H9 (cell line): Measurements from ENCODE around the gene GRB7. TPM values are rescaled to one million over a fixed set of nuclear protein-coding genes. Genes with fewer than 3 reads are reported as not detected.
A peak's percentile ranks its signal among the peaks of the same experiment; 100 is the strongest.

Experiments used
- DNase-seq: peaks from one replicate; pipeline ENCODE4 v3.0.0-alpha.2; 2017
- H2AFZ ChIP-seq: one replicate; pipeline ENCODE4 v1.6.1; 2013; ENCODE audit warnings: mild to moderate bottlenecking, low read length, control low read depth, moderate library complexity
- H2AK5ac ChIP-seq: 2 replicates; pipeline ENCODE4 v1.6.1; 2013; ENCODE audit warnings: low read length, control low read depth, mixed read lengths; ENCODE audit not compliant: insufficient read length
- H2BK120ac ChIP-seq: one replicate; pipeline ENCODE4 v1.6.1; 2013; ENCODE audit warnings: low read depth, mild to moderate bottlenecking, low read length, control low read depth, inconsistent platforms; ENCODE audit not compliant: poor library complexity, severe bottlenecking
- H2BK12ac ChIP-seq: 2 replicates; pipeline ENCODE4 v1.6.1; 2013; ENCODE audit warnings: low read length, control low read depth, mixed read lengths, low read depth; ENCODE audit not compliant: insufficient read length
- H2BK15ac ChIP-seq: 2 replicates; pipeline ENCODE4 v1.6.1; 2013; ENCODE audit warnings: low read depth, low read length, control low read depth
- H2BK20ac ChIP-seq: one replicate; pipeline ENCODE4 v1.6.1; 2013; ENCODE audit warnings: low read depth, mild to moderate bottlenecking, low read length, control low read depth, inconsistent platforms; ENCODE audit not compliant: poor library complexity, severe bottlenecking
- H2BK5ac ChIP-seq: 2 replicates; pipeline ENCODE4 v1.6.1; 2013; ENCODE audit warnings: low read length, control low read depth, mixed read lengths; ENCODE audit not compliant: insufficient read length
- H3K14ac ChIP-seq: 2 replicates; pipeline ENCODE4 v1.6.1; 2013; ENCODE audit warnings: low read length, control low read depth; ENCODE audit not compliant: insufficient read depth
- H3K18ac ChIP-seq: 2 replicates; pipeline ENCODE4 v1.6.1; 2013; ENCODE audit warnings: low read depth, mild to moderate bottlenecking, mixed read lengths, low read length, control low read depth; ENCODE audit not compliant: insufficient read length
- H3K23ac ChIP-seq: 2 replicates; pipeline ENCODE4 v1.6.1; 2013; ENCODE audit warnings: low read length, control low read depth, mixed read lengths, low read depth; ENCODE audit not compliant: insufficient read length
- H3K23me2 ChIP-seq: 2 replicates; pipeline ENCODE4 v1.6.1; 2013; ENCODE audit warnings: low read depth, mild to moderate bottlenecking, mixed read lengths, low read length, control low read depth; ENCODE audit not compliant: insufficient read length, poor library complexity, severe bottlenecking
- H3K27ac ChIP-seq: 2 replicates; pipeline ENCODE4 v1.5.1; 2013; ENCODE audit warnings: low read length, control low read depth, mixed read lengths, low read depth; ENCODE audit not compliant: insufficient read length
- H3K27me3 ChIP-seq: 2 replicates; pipeline ENCODE4 v1.6.1; 2013; ENCODE audit warnings: low read length, control low read depth, inconsistent platforms; ENCODE audit not compliant: insufficient read depth
- H3K4ac ChIP-seq: 2 replicates; pipeline ENCODE4 v1.6.1; 2013; ENCODE audit warnings: low read depth, mild to moderate bottlenecking, control low read depth, inconsistent platforms, low read length, moderate library complexity
- H3K4me1 ChIP-seq: 2 replicates; pipeline ENCODE4 v1.6.1; 2013; ENCODE audit warnings: low read length, control low read depth, inconsistent platforms; ENCODE audit not compliant: insufficient read depth
- H3K4me2 ChIP-seq: 2 replicates; pipeline ENCODE4 v1.6.1; 2013; ENCODE audit warnings: low read length, control low read depth, mixed read lengths; ENCODE audit not compliant: insufficient read length, insufficient read depth
- H3K56ac ChIP-seq: 2 replicates; pipeline ENCODE4 v1.6.1; 2013; ENCODE audit warnings: low read depth, mild to moderate bottlenecking, mixed read lengths, low read length, control low read depth; ENCODE audit not compliant: insufficient read length
- H3K79me1 ChIP-seq: 2 replicates; pipeline ENCODE4 v1.6.1; 2013; ENCODE audit warnings: low read depth, mild to moderate bottlenecking, moderate library complexity, low read length, control low read depth, inconsistent platforms; ENCODE audit not compliant: insufficient read depth, poor library complexity, severe bottlenecking
- H3K79me2 ChIP-seq: 2 replicates; pipeline ENCODE4 v1.6.1; 2013; ENCODE audit warnings: low read length, control low read depth, inconsistent platforms; ENCODE audit not compliant: insufficient read depth
- H3K9ac ChIP-seq: 2 replicates; pipeline ENCODE4 v1.6.1; 2013; ENCODE audit warnings: low read length, control low read depth, mixed read lengths; ENCODE audit not compliant: insufficient read length; ENCODE audit errors: extremely low read depth
- H3K9me3 ChIP-seq: one replicate; pipeline ENCODE4 v1.6.1; 2013; ENCODE audit warnings: low read depth, low read length, inconsistent platforms; ENCODE audit not compliant: control insufficient read depth
- H3T11ph ChIP-seq: one replicate; pipeline ENCODE4 v1.6.1; 2013; ENCODE audit warnings: mild to moderate bottlenecking, low read length, control low read depth, inconsistent platforms
- H4K20me1 ChIP-seq: one replicate; pipeline ENCODE4 v1.6.1; 2013; ENCODE audit not compliant: control insufficient read depth, insufficient read length, insufficient read depth
- H4K5ac ChIP-seq: 2 replicates; pipeline ENCODE4 v1.6.1; 2013; ENCODE audit warnings: low read depth, mild to moderate bottlenecking, mixed read lengths, low read length, control low read depth; ENCODE audit not compliant: insufficient read length
- H4K8ac ChIP-seq: replicated peaks from 2 replicates; pipeline ENCODE4 v1.6.1; 2013; ENCODE audit warnings: low read length, control low read depth, mixed read lengths, low read depth; ENCODE audit not compliant: insufficient read length
- H4K91ac ChIP-seq: 2 replicates; pipeline ENCODE4 v1.6.1; 2013; ENCODE audit warnings: low read depth, mild to moderate bottlenecking, moderate library complexity, mixed read lengths, low read length, control low read depth; ENCODE audit not compliant: insufficient read length
- H3K27ac Mint-ChIP-seq, 3 experiments: 2 replicates in 2 of 3; 3 replicates in 1 of 3; pipeline ENCODE4 v1.8.0; 2020 to 2021; ENCODE audit warnings: mixed read lengths in 3 of 3, mild to moderate bottlenecking in 1 of 3, moderate library complexity in 1 of 3
- H3K27me3 Mint-ChIP-seq: 2 replicates; pipeline ENCODE4 v1.8.0; 2021; ENCODE audit warnings: low read depth, mild to moderate bottlenecking, moderate library complexity, mixed read lengths
- H3K36me3 Mint-ChIP-seq, 3 experiments: 2 replicates in 2 of 3; 3 replicates in 1 of 3; pipeline ENCODE4 v1.8.0; 2020 to 2021; ENCODE audit warnings: low read depth in 3 of 3, mixed read lengths in 3 of 3; ENCODE audit not compliant: insufficient read depth in 1 of 3
- H3K4me1 Mint-ChIP-seq, 2 experiments: 2 replicates each; pipeline ENCODE4 v1.8.0; 2020; ENCODE audit warnings: mixed read lengths in 2 of 2
- H3K4me3 Mint-ChIP-seq, 2 experiments: 2 replicates in 1 of 2; 3 replicates in 1 of 2; pipeline ENCODE4 v1.8.0; 2020 to 2021; ENCODE audit warnings: mild to moderate bottlenecking in 2 of 2, mixed read lengths in 2 of 2, moderate library complexity in 1 of 2
- H3K9me3 Mint-ChIP-seq, 2 experiments: 2 replicates in 1 of 2; 3 replicates in 1 of 2; pipeline ENCODE4 v1.8.0; 2020; ENCODE audit warnings: mild to moderate bottlenecking in 2 of 2, mixed read lengths in 2 of 2, moderate library complexity in 1 of 2
- CTCF ChIP-seq: fragments of 200-600 bp; sonication (generic); conservative IDR thresholded peaks from 3 replicates; pipeline ENCODE4 v1.8.0; 2021; ENCODE audit warnings: antibody characterized with exemption, mild to moderate bottlenecking
- WGBS: extraction: QIAGEN DNeasy Blood & Tissue Kit; methylation state at CpG from one replicate; pipeline ENCODE4 v1.1.7; 2013; ENCODE audit warnings: missing lambda C conversion rate, low lambda C conversion rate, mixed read lengths; ENCODE audit not compliant: insufficient read length; ENCODE audit errors: extremely low coverage; 5-methylcytosine and 5-hydroxymethylcytosine counted together
- total RNA-seq: library from RNA; stranded (reverse); gene quantifications from 2 replicates; pipeline ENCODE4 v1.2.1, GENCODE V29; 2021

GRB7 gene
- total RNA-seq, 1 experiment from 2014 or later, result 55.0 TPM

- H3K27me3 ChIP-seq, result no peaks in the 10 kb centered on the region
- H2AFZ ChIP-seq, result no peak overlapping the region
- no peak overlapping the region for H3K23ac ChIP-seq
- Mint-ChIP-seq H3K36me3 (peaks cover 2 to 4% (median 3%) of the 10 kb centered on the region in 3 experiments; a peak in 4 of 7 replicates), H3K9me3 (no peaks in the 10 kb centered on the region), H3K4me3 (no peak overlapping the region; a peak in 1 of 5 replicates), H3K4me1 (peaks cover 51 to 54% of the 10 kb centered on the region in 2 experiments), H3K27me3 (no peaks in the 10 kb centered on the region; the same call in 1 of the 2 replicates), H3K27ac (peak overlapping the region; percentile 57 to 97 (median 96); a peak in 6 of 7 replicates)
- no peaks in the 10 kb centered on the region for H3K9me3 ChIP-seq
- no peak overlapping the region for H3K56ac ChIP-seq
- H2AK5ac ChIP-seq, result no peak overlapping the region
- H3K4me2 ChIP-seq, result no peak overlapping the region
- no peak overlapping the region for H4K5ac ChIP-seq
- H2BK15ac ChIP-seq, result no peak overlapping the region
- no peaks in the 10 kb centered on the region for H3K79me1 ChIP-seq
- H2BK20ac ChIP-seq, result no peak overlapping the region
- peaks cover 2% of the 10 kb centered on the region; the same call in 1 of the 2 replicates for H3K79me2 ChIP-seq
- H2BK5ac ChIP-seq, result no peak overlapping the region
- H3K9ac ChIP-seq, result no peak overlapping the region
- no peak overlapping the region for H3T11ph ChIP-seq
- no peak overlapping the region for H2BK12ac ChIP-seq
- no CpG with 5 or more reads among the region's 2 CpGs for WGBS
- H3K27ac ChIP-seq, result no peak overlapping the region
- no peak for TF ChIP-seq CTCF
- no peak overlapping the region for H4K91ac ChIP-seq
- H4K20me1 ChIP-seq, result no peaks in the 10 kb centered on the region
- no peak overlapping the region for H3K14ac ChIP-seq
- no peak overlapping the region for H3K4ac ChIP-seq
- H3K18ac ChIP-seq, result no peak overlapping the region
- no peaks in the 10 kb centered on the region for H3K23me2 ChIP-seq
- peaks cover 21% of the 10 kb centered on the region; the same call in 1 of the 2 replicates for H3K4me1 ChIP-seq
- H2BK120ac ChIP-seq, result no peak overlapping the region
- no peak for DNase-seq
- no peak overlapping the region for H4K8ac ChIP-seq
These were observed 42.7 kb upstream of the GRB7 start for GRCh38 chr17:39695089-39695474.
